Sigmoid colon (tissue), 7 donors: Measurements from ENCODE around the gene SLC35F1. TPM values are rescaled to one million over a fixed set of nuclear protein-coding genes. Genes with fewer than 3 reads are reported as not detected.

ENCODE experiments used
- DNase-seq: peaks from one replicate; pipeline ENCODE4 v3.0.0-alpha.2; 2019
- H3K27ac ChIP-seq, 4 donors: fragments of 200-600 bp; sonication (generic); one replicate each; pipeline ENCODE4 v1.5.1; 2016 to 2019; ENCODE audit warnings: mild to moderate bottlenecking in 1 of 4
- H3K27me3 ChIP-seq, 3 donors: fragments of 200-600 bp; sonication (generic); one replicate each; pipeline ENCODE4 v1.5.1; 2019; ENCODE audit warnings: mild to moderate bottlenecking in 1 of 3
- H3K36me3 ChIP-seq, 4 donors: fragments of 200-600 bp; sonication (generic); one replicate each; pipeline ENCODE4 v1.5.1; 2016 to 2019
- H3K4me1 ChIP-seq, 4 donors: fragments of 200-600 bp; sonication (generic); one replicate each; pipeline ENCODE4 v1.5.1; 2017 to 2019
- H3K4me3 ChIP-seq, 4 donors: fragments of 200-600 bp; sonication (generic); one replicate each; pipeline ENCODE4 v1.5.1; 2017 to 2019; ENCODE audit warnings: mild to moderate bottlenecking in 2 of 4, moderate library complexity in 1 of 4
- H3K9me3 ChIP-seq, 4 donors: fragments of 200-600 bp in 3 of 4; sonication (generic) in 3 of 4; one replicate each; pipeline versions ENCODE4 v1.5.1 to v1.6.1; 2013 to 2019
- EP300 ChIP-seq, 4 donors: sonication (generic); formaldehyde crosslinking; IDR thresholded peaks; one replicate each; pipeline ENCODE4 v1.6.1; 2017; ENCODE audit warnings: antibody characterized with exemption in 4 of 4
- POLR2A ChIP-seq, 2 donors: fragments of 450-650 bp; IDR thresholded peaks; one replicate each; pipeline ENCODE4 v1.6.1; 2016; ENCODE audit warnings: antibody characterized with exemption in 2 of 2, mild to moderate bottlenecking in 2 of 2, moderate library complexity in 2 of 2
- POLR2AphosphoS5 ChIP-seq, 4 donors: sonication (generic); formaldehyde crosslinking; IDR thresholded peaks; one replicate each; pipeline ENCODE4 v1.6.1; 2017; ENCODE audit warnings: antibody characterized with exemption in 4 of 4
- whole genome bisulfite sequencing, 2 donors: extraction: QIAGEN DNeasy Blood & Tissue Kit; methylation state at CpG; one replicate each; pipeline ENCODE4 v1.1.7; 2013; 5-methylcytosine and 5-hydroxymethylcytosine counted together
- intact Hi-C: fragments of 100-400 bp; cut with DNase I; formaldehyde crosslinking; loops from one replicate; pipeline ENCODE4 v1.15.1; 2023
- polyA plus RNA-seq, 3 donors: library from polyadenylated mRNA; stranded (reverse); fragments of 200-250 nt; gene quantifications; one replicate each; pipeline ENCODE4 v1.2.3, GENCODE V29; 2013
- total RNA-seq, 4 donors: library from RNA; depleted of rRNA; stranded (reverse); fragments of >200 nt; gene quantifications; one replicate each; pipeline ENCODE4 v1.1.0, GENCODE V29; 2016
- TF ChIP-seq, protein P1 (sequence below), 4 experiments: fragments of 450-650 bp in 3 of 4; fragments of 200-600 bp in 1 of 4; IDR thresholded peaks; one replicate each; pipeline ENCODE4 v1.5.1; 2016 to 2019; ENCODE audit warnings: antibody characterized with exemption in 4 of 4, mild to moderate bottlenecking in 3 of 4, moderate library complexity in 2 of 4
- donor health status: healthy with polysubstance abuse.
- donor health status: Bipolar disorder and iron deficiency.
- donor health status: healthy.

SLC35F1 gene
- total and polyA plus RNA-seq, 7 donors, result under 0.01 to 8.9 (median 4.0) TPM; not detected in 1

DNA sequence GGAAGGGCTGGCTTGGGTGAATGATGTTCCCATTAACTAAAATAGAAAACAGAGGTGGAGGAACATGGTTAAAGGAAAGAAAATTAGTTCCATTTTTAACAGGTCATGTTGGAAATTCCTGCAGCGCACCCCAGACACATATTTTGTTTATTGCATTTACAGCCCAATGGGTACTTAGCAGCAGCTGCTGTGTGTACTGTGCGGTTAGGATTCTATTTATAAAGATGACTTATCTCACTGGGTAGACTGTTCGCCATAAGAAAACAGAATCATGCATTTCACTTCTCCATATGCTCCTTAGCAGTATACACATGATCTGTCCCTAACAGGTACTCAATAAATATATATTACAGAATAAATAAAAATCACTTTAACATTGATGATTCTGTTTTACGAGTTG is 135.8 kb downstream of the SLC35F1 start:
- H3K4me1 ChIP-seq, result no peaks in the 10 kb centered on the region
- H3K27ac ChIP-seq, result no peak overlapping the region
- no peak overlapping the region for H3K4me3 ChIP-seq
- intact Hi-C loops, result no loop called here
- WGBS, 2 donors, result 71 to 75% methylated on average over 4 of the region's 4 CpGs
- H3K36me3 ChIP-seq, result no peaks in the 10 kb centered on the region
- TF ChIP-seq EP300 (IDR thresholded peaks at IDR 0.05), result no peak
- TF ChIP-seq, protein P1, sequence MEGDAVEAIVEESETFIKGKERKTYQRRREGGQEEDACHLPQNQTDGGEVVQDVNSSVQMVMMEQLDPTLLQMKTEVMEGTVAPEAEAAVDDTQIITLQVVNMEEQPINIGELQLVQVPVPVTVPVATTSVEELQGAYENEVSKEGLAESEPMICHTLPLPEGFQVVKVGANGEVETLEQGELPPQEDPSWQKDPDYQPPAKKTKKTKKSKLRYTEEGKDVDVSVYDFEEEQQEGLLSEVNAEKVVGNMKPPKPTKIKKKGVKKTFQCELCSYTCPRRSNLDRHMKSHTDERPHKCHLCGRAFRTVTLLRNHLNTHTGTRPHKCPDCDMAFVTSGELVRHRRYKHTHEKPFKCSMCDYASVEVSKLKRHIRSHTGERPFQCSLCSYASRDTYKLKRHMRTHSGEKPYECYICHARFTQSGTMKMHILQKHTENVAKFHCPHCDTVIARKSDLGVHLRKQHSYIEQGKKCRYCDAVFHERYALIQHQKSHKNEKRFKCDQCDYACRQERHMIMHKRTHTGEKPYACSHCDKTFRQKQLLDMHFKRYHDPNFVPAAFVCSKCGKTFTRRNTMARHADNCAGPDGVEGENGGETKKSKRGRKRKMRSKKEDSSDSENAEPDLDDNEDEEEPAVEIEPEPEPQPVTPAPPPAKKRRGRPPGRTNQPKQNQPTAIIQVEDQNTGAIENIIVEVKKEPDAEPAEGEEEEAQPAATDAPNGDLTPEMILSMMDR (IDR thresholded peaks at IDR 0.05), result no peak
- no peak for TF ChIP-seq POLR2AphosphoS5 (IDR thresholded peaks at IDR 0.05)
- TF ChIP-seq POLR2A (IDR thresholded peaks at IDR 0.05), result no peak
- DNase-seq, result no peak
- no peaks in the 10 kb centered on the region for H3K9me3 ChIP-seq
- no peaks in the 10 kb centered on the region for H3K27me3 ChIP-seq

DNA sequence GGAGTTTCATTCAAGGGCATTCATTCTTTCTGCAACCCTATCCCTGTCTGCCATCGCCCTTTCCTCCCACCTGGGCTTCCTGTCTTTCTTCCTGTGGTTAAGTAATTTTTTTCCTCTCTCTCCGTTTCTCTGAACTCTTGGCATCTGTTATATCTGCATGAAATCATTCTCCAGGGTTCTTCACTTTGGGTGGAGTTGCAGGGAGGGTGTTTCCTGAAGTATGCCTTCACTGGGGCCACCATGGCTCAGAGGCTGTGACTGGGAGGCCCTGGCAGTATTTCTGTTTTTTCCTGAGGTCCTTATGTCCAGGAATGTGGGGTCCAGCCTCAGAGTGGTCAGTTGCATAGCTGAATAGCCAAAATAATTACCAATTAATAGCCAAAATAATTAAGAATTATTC is 137.2 kb downstream of the SLC35F1 start:
- H3K9me3 ChIP-seq, result no peaks in the 10 kb centered on the region
- 43 to 46% methylated on average over 2 of the region's 2 CpGs for WGBS, 2 donors
- TF ChIP-seq, protein P1 (IDR thresholded peaks at IDR 0.05), result no peak
- TF ChIP-seq POLR2AphosphoS5 (IDR thresholded peaks at IDR 0.05) (no peak), POLR2A (IDR thresholded peaks at IDR 0.05) (no peak), EP300 (IDR thresholded peaks at IDR 0.05) (no peak)
- H3K36me3 ChIP-seq, result no peaks in the 10 kb centered on the region
- no peak overlapping the region for H3K4me3 ChIP-seq
- H3K27ac ChIP-seq, result no peak overlapping the region
- H3K4me1 ChIP-seq, result no peaks in the 10 kb centered on the region
- intact Hi-C loops, result no loop called here
- DNase-seq, result no peak
- H3K27me3 ChIP-seq, result no peaks in the 10 kb centered on the region

- TF ChIP-seq POLR2A (IDR thresholded peaks at IDR 0.05) (no peak), POLR2AphosphoS5 (IDR thresholded peaks at IDR 0.05) (no peak), EP300 (IDR thresholded peaks at IDR 0.05) (no peak)
- TF ChIP-seq, protein P1 (IDR thresholded peaks at IDR 0.05), result no peak
- Histone ChIP-seq H3K36me3 (no peaks in the 10 kb centered on the region), H3K9me3 (no peaks in the 10 kb centered on the region), H3K4me3 (no peak overlapping the region), H3K27me3 (no peaks in the 10 kb centered on the region), H3K4me1 (no peaks in the 10 kb centered on the region), H3K27ac (no peak overlapping the region)
- no peak for DNase-seq
- 28 to 71% methylated on average over 1 of the region's 1 CpG for WGBS, 2 donors
- intact Hi-C loops, result no loop called here
Observed at GRCh38 chr6:118054082-118054481, 147.0 kb downstream of the SLC35F1 start.

- Histone ChIP-seq H3K9me3 (no peaks in the 10 kb centered on the region), H3K4me1 (no peaks in the 10 kb centered on the region), H3K27ac (no peak overlapping the region), H3K4me3 (no peak overlapping the region), H3K36me3 (no peaks in the 10 kb centered on the region), H3K27me3 (no peaks in the 10 kb centered on the region)
- intact Hi-C loops, result no loop called here
- DNase-seq, result no peak
- no peak for TF ChIP-seq EP300 (IDR thresholded peaks at IDR 0.05)
- TF ChIP-seq POLR2A (IDR thresholded peaks at IDR 0.05), result no peak
- no peak for TF ChIP-seq POLR2AphosphoS5 (IDR thresholded peaks at IDR 0.05)
- TF ChIP-seq, protein P1 (IDR thresholded peaks at IDR 0.05), result no peak
- WGBS, 2 donors, result 88 to 93% methylated on average over 8 of the region's 8 CpGs
Observed at GRCh38 chr6:118061666-118062065, 154.6 kb downstream of the SLC35F1 start.

GRCh38 chr6:118080547-118080946 is 173.5 kb downstream of the SLC35F1 start:
- Histone ChIP-seq H3K36me3 (no peaks in the 10 kb centered on the region), H3K27ac (no peak overlapping the region), H3K27me3 (no peaks in the 10 kb centered on the region), H3K4me3 (no peak overlapping the region), H3K9me3 (no peaks in the 10 kb centered on the region), H3K4me1 (no peaks in the 10 kb centered on the region)
- TF ChIP-seq POLR2A (IDR thresholded peaks at IDR 0.05), result no peak
- TF ChIP-seq, protein P1 (IDR thresholded peaks at IDR 0.05), result no peak
- TF ChIP-seq EP300 (IDR thresholded peaks at IDR 0.05), result no peak
- TF ChIP-seq POLR2AphosphoS5 (IDR thresholded peaks at IDR 0.05), result no peak
- DNase-seq, result no peak
- intact Hi-C loops, result no loop called here
- WGBS, 2 donors, result 42 to 57% methylated on average over 2 of the region's 2 CpGs
